KMS-11 (cell line): ENCODE results near the gene KRT82.

Source experiments
- H2AFZ ChIP-seq: fragments of 200-600 bp; sonication (generic); 2 replicates; pipeline ENCODE4 v1.6.1; 2016; ENCODE audit warnings: antibody characterized with exemption, mixed run types, low read depth
- H3K27ac ChIP-seq: fragments of 200-600 bp; sonication (generic); 2 replicates; pipeline ENCODE4 v1.6.1; 2016; ENCODE audit warnings: mild to moderate bottlenecking, mixed run types
- H3K27me3 ChIP-seq: fragments of 200-600 bp; sonication (generic); 2 replicates; pipeline ENCODE4 v1.6.1; 2017; ENCODE audit warnings: mild to moderate bottlenecking, low read depth, mixed run types, moderate library complexity; ENCODE audit not compliant: insufficient read depth
- H3K36me3 ChIP-seq: fragments of 200-600 bp; sonication (generic); 2 replicates; pipeline ENCODE4 v1.6.1; 2017; ENCODE audit warnings: mild to moderate bottlenecking, mixed run types; ENCODE audit not compliant: insufficient read depth
- H3K4me1 ChIP-seq: fragments of 200-600 bp; sonication (generic); 2 replicates; pipeline ENCODE4 v1.6.1; 2016; ENCODE audit warnings: mild to moderate bottlenecking, low read depth, mixed run types; ENCODE audit not compliant: poor library complexity, severe bottlenecking
- H3K4me2 ChIP-seq: fragments of 200-600 bp; sonication (generic); 2 replicates; pipeline ENCODE4 v1.7.0; 2016; ENCODE audit warnings: mild to moderate bottlenecking, mixed run types
- H3K4me3 ChIP-seq: fragments of 200-600 bp; sonication (generic); IDR thresholded peaks from 2 replicates; pipeline ENCODE4 v1.6.1; 2017; ENCODE audit warnings: low read depth, low read length, mixed read lengths; ENCODE audit not compliant: insufficient read depth
- H3K79me2 ChIP-seq: fragments of 200-600 bp; sonication (generic); 2 replicates; pipeline ENCODE4 v1.6.1; 2016; ENCODE audit warnings: low read depth, mixed run types; ENCODE audit not compliant: insufficient read depth
- H3K9ac ChIP-seq: fragments of 200-600 bp; sonication (generic); 2 replicates; pipeline ENCODE4 v1.6.1; 2016; ENCODE audit warnings: mild to moderate bottlenecking, mixed run types
- H4K20me1 ChIP-seq: fragments of 200-600 bp; sonication (generic); 2 replicates; pipeline ENCODE4 v1.6.1; 2016; ENCODE audit warnings: mild to moderate bottlenecking, mixed run types; ENCODE audit not compliant: insufficient read depth
- TF ChIP-seq, protein P1 (sequence below): fragments of 200-600 bp; sonication (generic); conservative IDR thresholded peaks from 2 replicates; pipeline ENCODE4 v1.6.1; 2017; ENCODE audit warnings: low read depth, mild to moderate bottlenecking, antibody characterized with exemption, low read length, moderate library complexity, mixed read lengths

KRT82 gene

DNA sequence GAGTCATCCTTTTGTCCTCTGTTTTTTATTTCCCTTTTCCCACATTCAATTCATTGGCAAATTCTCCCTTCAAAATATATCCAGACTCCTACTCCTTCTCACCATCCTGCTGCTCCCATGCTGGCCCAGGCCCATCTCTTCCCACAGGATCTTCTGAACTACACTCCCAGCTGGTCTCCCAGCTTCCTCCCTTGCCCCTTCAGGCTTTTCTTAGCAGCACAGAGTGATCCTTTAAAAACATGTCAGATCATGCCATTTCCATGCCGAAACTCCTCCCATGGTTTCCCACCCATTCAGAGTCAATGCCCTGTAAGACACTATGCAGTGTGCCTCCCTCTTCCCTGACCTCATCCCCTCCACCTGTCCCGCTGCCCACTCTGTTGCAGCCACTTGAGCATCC, 18.3 kb downstream of the KRT82 start:
- H3K4me3 ChIP-seq, result no peak overlapping the region
- H3K9ac ChIP-seq, result no peak overlapping the region
- H3K4me1 ChIP-seq, result no peaks in the 10 kb centered on the region
- H4K20me1 ChIP-seq, result no peaks in the 10 kb centered on the region
- no peak overlapping the region for H3K27ac ChIP-seq
- H3K27me3 ChIP-seq, result peaks cover 38% of the 10 kb centered on the region; the same call in 1 of the 2 replicates
- H2AFZ ChIP-seq, result no peak overlapping the region
- H3K4me2 ChIP-seq, result no peak overlapping the region
- H3K79me2 ChIP-seq, result no peaks in the 10 kb centered on the region
- no peaks in the 10 kb centered on the region for H3K36me3 ChIP-seq
- TF ChIP-seq, protein P1, sequence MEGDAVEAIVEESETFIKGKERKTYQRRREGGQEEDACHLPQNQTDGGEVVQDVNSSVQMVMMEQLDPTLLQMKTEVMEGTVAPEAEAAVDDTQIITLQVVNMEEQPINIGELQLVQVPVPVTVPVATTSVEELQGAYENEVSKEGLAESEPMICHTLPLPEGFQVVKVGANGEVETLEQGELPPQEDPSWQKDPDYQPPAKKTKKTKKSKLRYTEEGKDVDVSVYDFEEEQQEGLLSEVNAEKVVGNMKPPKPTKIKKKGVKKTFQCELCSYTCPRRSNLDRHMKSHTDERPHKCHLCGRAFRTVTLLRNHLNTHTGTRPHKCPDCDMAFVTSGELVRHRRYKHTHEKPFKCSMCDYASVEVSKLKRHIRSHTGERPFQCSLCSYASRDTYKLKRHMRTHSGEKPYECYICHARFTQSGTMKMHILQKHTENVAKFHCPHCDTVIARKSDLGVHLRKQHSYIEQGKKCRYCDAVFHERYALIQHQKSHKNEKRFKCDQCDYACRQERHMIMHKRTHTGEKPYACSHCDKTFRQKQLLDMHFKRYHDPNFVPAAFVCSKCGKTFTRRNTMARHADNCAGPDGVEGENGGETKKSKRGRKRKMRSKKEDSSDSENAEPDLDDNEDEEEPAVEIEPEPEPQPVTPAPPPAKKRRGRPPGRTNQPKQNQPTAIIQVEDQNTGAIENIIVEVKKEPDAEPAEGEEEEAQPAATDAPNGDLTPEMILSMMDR, result no peak

DNA sequence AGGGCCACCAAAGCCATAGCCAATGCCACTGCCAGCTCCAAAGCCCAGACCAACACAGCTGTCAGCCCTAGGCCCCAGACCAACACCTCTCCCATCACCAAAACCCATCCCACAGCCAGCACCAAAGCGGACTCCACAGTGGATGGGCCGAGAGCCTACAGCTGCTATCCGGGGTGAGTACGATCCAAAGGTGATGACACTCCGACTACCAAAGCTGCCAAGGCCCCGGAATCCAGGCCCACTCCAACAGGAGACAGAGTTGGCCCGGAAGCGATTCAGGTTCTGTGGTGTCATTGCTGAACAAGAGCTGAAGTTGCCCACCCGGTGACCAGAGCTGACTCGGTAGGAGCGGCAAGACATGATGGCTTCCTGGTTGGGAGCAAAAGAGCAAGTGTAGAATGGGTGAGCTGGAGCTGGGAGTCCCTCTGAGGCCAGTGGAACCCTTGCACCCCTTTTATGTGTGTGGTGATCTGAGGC, 20.9 kb downstream of the KRT82 start, which contains the start of gene KRT84:
Gene KRT84, minus strand, starts transcription at position 427 of the 477 bp plus-strand sequence. Its CDS starts 67 bp downstream, at position 360.
- Histone ChIP-seq H3K27me3 (peaks cover 43% of the 10 kb centered on the region; the same call in 1 of the 2 replicates), H3K4me1 (no peaks in the 10 kb centered on the region), H3K79me2 (no peaks in the 10 kb centered on the region), H3K4me2 (no peak within 1 kb of the TSS), H3K4me3 (no peak within 1 kb of the TSS), H3K9ac (no peak within 1 kb of the TSS), H2AFZ (no peak within 1 kb of the TSS), H4K20me1 (no peaks in the 10 kb centered on the region), H3K27ac (no peak within 1 kb of the TSS), H3K36me3 (no peaks in the 10 kb centered on the region)
- TF ChIP-seq, protein P1, result no peak

DNA sequence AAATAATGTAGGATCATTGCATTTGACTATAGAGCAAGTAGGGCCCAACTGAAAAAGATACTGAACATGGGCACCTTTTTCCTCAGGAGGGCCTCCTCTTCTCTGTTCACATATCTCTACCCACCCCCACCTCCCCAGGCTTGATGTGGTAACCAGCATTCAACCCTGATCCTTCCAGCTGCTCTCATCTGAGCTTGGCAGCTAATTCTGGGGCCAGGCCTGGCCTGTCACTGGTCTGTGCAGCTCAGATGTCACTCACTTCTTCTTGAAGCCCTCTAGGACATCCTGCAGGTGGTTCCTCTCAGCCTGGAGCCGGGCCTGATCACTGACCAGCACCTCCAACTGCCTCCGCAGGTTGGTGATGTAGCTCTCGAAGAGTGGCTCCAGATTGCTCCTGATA, 22.8 kb downstream of the KRT82 start:
- Histone ChIP-seq H2AFZ (no peak overlapping the region), H3K27ac (no peak overlapping the region), H3K4me1 (no peaks in the 10 kb centered on the region), H3K36me3 (no peaks in the 10 kb centered on the region), H3K79me2 (no peaks in the 10 kb centered on the region), H3K9ac (no peak overlapping the region), H3K4me3 (no peak overlapping the region), H4K20me1 (no peaks in the 10 kb centered on the region), H3K27me3 (peaks cover 45% of the 10 kb centered on the region; the same call in 1 of the 2 replicates), H3K4me2 (no peak overlapping the region)
- TF ChIP-seq, protein P1, result no peak

DNA sequence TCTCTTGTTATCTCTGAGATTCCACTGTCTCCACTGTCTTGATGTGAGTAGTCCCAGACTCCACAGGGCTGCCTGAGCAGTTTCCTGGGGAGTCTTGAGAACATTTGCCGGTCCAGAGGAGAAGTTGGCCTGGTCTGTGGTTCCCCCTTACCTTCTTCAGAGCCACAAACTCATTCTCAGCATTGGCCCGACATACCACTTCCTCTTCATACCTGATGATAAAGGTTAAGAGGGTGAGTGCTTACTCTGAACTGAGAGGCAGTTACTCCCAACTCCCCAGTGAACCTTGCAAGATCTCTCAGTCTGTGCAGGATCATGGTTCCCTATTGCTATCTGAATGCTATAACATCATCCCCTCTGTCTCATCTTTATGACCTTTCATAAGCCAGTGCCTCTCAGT, 23.3 kb downstream of the KRT82 start:
- no peaks in the 10 kb centered on the region for H3K4me1 ChIP-seq
- H3K4me2 ChIP-seq, result no peak overlapping the region
- no peak overlapping the region for H3K4me3 ChIP-seq
- no peaks in the 10 kb centered on the region for H3K36me3 ChIP-seq
- H3K27ac ChIP-seq, result no peak overlapping the region
- H2AFZ ChIP-seq, result no peak overlapping the region
- H3K9ac ChIP-seq, result no peak overlapping the region
- peaks cover 41% of the 10 kb centered on the region; the same call in 1 of the 2 replicates for H3K27me3 ChIP-seq
- no peaks in the 10 kb centered on the region for H4K20me1 ChIP-seq
- TF ChIP-seq, protein P1, result no peak
- no peaks in the 10 kb centered on the region for H3K79me2 ChIP-seq
